Lower leg skin (tissue), 3 donors: ENCODE measurements around the gene HHIPL1.

Source experiments
- CTCF ChIP-seq, 3 donors: fragments of 450-650 bp; IDR thresholded peaks; one replicate each; pipeline ENCODE4 v1.5.1; 2016; ENCODE audit warnings: antibody characterized with exemption in 3 of 3, mild to moderate bottlenecking in 3 of 3, moderate library complexity in 2 of 3
- POLR2A ChIP-seq, 2 donors: fragments of 450-650 bp; IDR thresholded peaks; one replicate each; pipeline ENCODE4 v1.6.1; 2016 to 2017; ENCODE audit warnings: antibody characterized with exemption in 2 of 2, mild to moderate bottlenecking in 1 of 2, moderate library complexity in 1 of 2

GRCh38 chr14:99649643-99650042 lies 4.7 kb downstream of the HHIPL1 start:
- TF ChIP-seq CTCF (IDR thresholded peaks at IDR 0.05), result no peak
- TF ChIP-seq POLR2A (IDR thresholded peaks at IDR 0.05), result no peak
